GM04504 (cell line): ENCODE results near the gene SHANK2.

Experiments
- DNase-seq: peaks from one replicate; pipeline ENCODE4 v3.0.0-alpha.2; 2012; ENCODE audit warnings: low read depth

SHANK2 gene

GRCh38 chr11:71222318-71223080 is 29.9 kb downstream of the SHANK2 start:
- no peak for DNase-seq

GRCh38 chr11:71221821-71222220 is 30.6 kb downstream of the SHANK2 start:
- no peak for DNase-seq

GRCh38 chr11:71221201-71221600 is 31.2 kb downstream of the SHANK2 start:
- no peak for DNase-seq

- no peak for DNase-seq
Observed at GRCh38 chr11:71218789-71219499, 33.4 kb downstream of the SHANK2 start.

GRCh38 chr11:71215425-71215965 is 36.9 kb downstream of the SHANK2 start:
- no peak for DNase-seq

GRCh38 chr11:71214553-71215424 is 37.6 kb downstream of the SHANK2 start:
- DNase-seq = no peak

GRCh38 chr11:71213696-71214552 is 38.5 kb downstream of the SHANK2 start:
- DNase-seq = no peak

GRCh38 chr11:71212871-71213559 is 39.4 kb downstream of the SHANK2 start:
- no peak for DNase-seq

GRCh38 chr11:71211631-71212030 is 40.7 kb downstream of the SHANK2 start:
- DNase-seq = no peak

- DNase-seq = no peak
Observed at GRCh38 chr11:71210861-71211260, 41.5 kb downstream of the SHANK2 start.

GRCh38 chr11:71209656-71210055 is 42.7 kb downstream of the SHANK2 start:
- DNase-seq = no peak

- DNase-seq = no peak
Observed at GRCh38 chr11:71209181-71209580, 43.2 kb downstream of the SHANK2 start.

GRCh38 chr11:71208011-71208774 is 44.2 kb downstream of the SHANK2 start:
- DNase-seq = no peak

GRCh38 chr11:71207563-71207962 is 44.8 kb downstream of the SHANK2 start:
- DNase-seq = no peak

- DNase-seq = no peak
Observed at GRCh38 chr11:71206186-71206585, 46.2 kb downstream of the SHANK2 start.

- no peak for DNase-seq
Observed at GRCh38 chr11:71204748-71205664, 47.4 kb downstream of the SHANK2 start.

GRCh38 chr11:71204294-71204693 is 48.1 kb downstream of the SHANK2 start:
- no peak for DNase-seq

- no peak for DNase-seq
Observed at GRCh38 chr11:71203681-71204080, 48.7 kb downstream of the SHANK2 start.

GRCh38 chr11:71202966-71203365 is 49.4 kb downstream of the SHANK2 start:
- no peak for DNase-seq
